HG02798 (cell line): ENCODE measurements around the gene RPUSD4.
A peak's percentile ranks its signal among the peaks of the same experiment; 100 is the strongest.
"Not testable (repeated sequence)": the region's sequence is repeated elsewhere in the genome, so short reads cannot be mapped to it uniquely, and the experiment has no call there.

ENCODE experiments used
- ATAC-seq: cut with Tn5 transposase; IDR thresholded peaks from one replicate; pipeline ENCODE4 v1.9.1; 2021; ENCODE audit warnings: mild to moderate bottlenecking; ENCODE audit not compliant: unreplicated experiment, poor library complexity

RPUSD4 gene

GRCh38 chr11:126211236-126212088 is at the start of gene RPUSD4, which contains the start of gene FAM118B:
Gene RPUSD4, minus strand, starts transcription at chr11:126211650. Its CDS starts 12 bp downstream, at chr11:126211638.
Gene FAM118B, plus strand, starts transcription at chr11:126211782. Its CDS starts 23,220 bp downstream, at chr11:126235002.
- ATAC-seq = peak; percentile 98

GRCh38 chr11:126257764-126258163 is 46.3 kb upstream of the RPUSD4 start:
- no peak for ATAC-seq

- no peak for ATAC-seq
These were observed 45.7 kb upstream of the RPUSD4 start for GRCh38 chr11:126257144-126257543.

GRCh38 chr11:126256216-126256615 is 44.8 kb upstream of the RPUSD4 start:
- no peak for ATAC-seq

GRCh38 chr11:126255507-126255906 is 44.1 kb upstream of the RPUSD4 start:
- ATAC-seq = not testable (repeated sequence)

- no peak for ATAC-seq
These were observed 43.4 kb upstream of the RPUSD4 start for GRCh38 chr11:126254819-126255218.

GRCh38 chr11:126253265-126253664 is 41.8 kb upstream of the RPUSD4 start:
- no peak for ATAC-seq

- ATAC-seq = no peak
These were observed 35.2 kb upstream of the RPUSD4 start for GRCh38 chr11:126246636-126247035.

- ATAC-seq = no peak
These were observed 21.9 kb upstream of the RPUSD4 start for GRCh38 chr11:126233391-126233790.

- ATAC-seq = no peak
These were observed 21.2 kb upstream of the RPUSD4 start for GRCh38 chr11:126232683-126233082.

- ATAC-seq = no peak
These were observed 20.4 kb upstream of the RPUSD4 start for GRCh38 chr11:126231725-126232459.

- no peak for ATAC-seq
These were observed 18.5 kb upstream of the RPUSD4 start for GRCh38 chr11:126229858-126230540.

GRCh38 chr11:126226334-126227084 is 15.1 kb upstream of the RPUSD4 start:
- ATAC-seq = no peak

- no peak for ATAC-seq
These were observed 13.8 kb upstream of the RPUSD4 start for GRCh38 chr11:126225295-126225665.

- ATAC-seq = no peak
These were observed 13.3 kb upstream of the RPUSD4 start for GRCh38 chr11:126224647-126225294.

GRCh38 chr11:126219547-126219946 is 8.1 kb upstream of the RPUSD4 start:
- no peak for ATAC-seq

GRCh38 chr11:126217491-126217890 is 6.0 kb upstream of the RPUSD4 start:
- ATAC-seq = no peak

GRCh38 chr11:126216526-126217305 is 5.3 kb upstream of the RPUSD4 start:
- ATAC-seq = no peak

- ATAC-seq = no peak
These were observed 3.4 kb upstream of the RPUSD4 start for GRCh38 chr11:126214841-126215240.
